K562 (cell line): ENCODE results near the gene SEC22B. TPM values are rescaled to one million over a fixed set of nuclear protein-coding genes. Genes with fewer than 3 reads are reported as not detected.

Experiments used
- GABPB2 ChIP-seq: fragments of 250-450 bp; sonication (Bioruptor Pico); conservative IDR thresholded peaks from 2 replicates; pipeline ENCODE4 v1.5.1; 2021; ENCODE audit warnings: mild to moderate bottlenecking
- IFI16 ChIP-seq: fragments of 250-450 bp; sonication (Bioruptor Pico); IDR thresholded peaks from 2 replicates; pipeline ENCODE4 v2.1.2; 2022; ENCODE audit warnings: mild to moderate bottlenecking, inconsistent platforms
- KDM5B ChIP-seq: fragments of 200-600 bp; sonication (generic); IDR thresholded peaks from 2 replicates; pipeline ENCODE4 v1.6.1; 2012; ENCODE audit warnings: low read depth, mild to moderate bottlenecking, moderate library complexity, low read length, control low read depth, inconsistent platforms; ENCODE audit not compliant: insufficient replicate concordance
- L3MBTL2 ChIP-seq: fragments of 450-650 bp; IDR thresholded peaks from 2 replicates; pipeline ENCODE4 v1.6.1; 2016; ENCODE audit warnings: mild to moderate bottlenecking, moderate library complexity
- LEF1 ChIP-seq: fragments of 450-650 bp; IDR thresholded peaks from 2 replicates; pipeline ENCODE4 v1.6.1; 2016; ENCODE audit warnings: mild to moderate bottlenecking
- NR4A1 ChIP-seq, 2 experiments: fragments of 250-450 bp in 1 of 2; fragments of 450-650 bp in 1 of 2; sonication (Bioruptor Pico) in 1 of 2; IDR thresholded peaks; 2 replicates each; pipeline versions ENCODE4 v1.4.0 to v1.6.1; 2016 to 2020; ENCODE audit warnings: mild to moderate bottlenecking in 2 of 2, missing compliant biosample characterization in 1 of 2, missing genetic modification characterization in 1 of 2, moderate library complexity in 1 of 2
- PRMT5 ChIP-seq: sonication (generic); formaldehyde crosslinking; IDR thresholded peaks from 2 replicates; pipeline ENCODE4 v1.5.0; 2020; ENCODE audit warnings: missing genetic modification reagents
- RAD21 ChIP-seq, 2 experiments: fragments of 250-450 bp in 1 of 2; fragments of 450-650 bp in 1 of 2; sonication (Bioruptor Pico) in 1 of 2; formaldehyde crosslinking in 1 of 2; IDR thresholded peaks in 1 of 2; conservative IDR thresholded peaks in 1 of 2; 2 replicates each; pipeline versions ENCODE4 v1.4.0 to v1.8.0; 2020 to 2022; ENCODE audit warnings: mild to moderate bottlenecking in 2 of 2, moderate library complexity in 1 of 2
- SMAD2 ChIP-seq: fragments of 150-350 bp; IDR thresholded peaks from 2 replicates; pipeline ENCODE4 v1.6.1; 2014; ENCODE audit warnings: low read depth, mild to moderate bottlenecking, low read length
- SRSF7 ChIP-seq: fragments of 200-400 bp; formaldehyde crosslinking; optimal IDR thresholded peaks from 2 replicates; pipeline ENCODE3; 2017; ENCODE audit warnings: mild to moderate bottlenecking, low read depth, low read length
- polyA plus RNA-seq, 8 experiments: library from polyadenylated mRNA; depleted of rRNA in 4 of 8; stranded (reverse) in 5 of 8; unstranded in 3 of 8; fragments of >200 nt; fragmentation: Nextera tagmentation in 2 of 8; fragmentation: Illumina TruSeq in 1 of 8; extraction: Ambion mirVana in 2 of 8; extraction: Trizol in 1 of 8; gene quantifications; 2 replicates each; pipeline versions ENCODE4 v1.2.1 to v1.2.3, GENCODE V29; 2011 to 2014; ENCODE audit warnings: inconsistent platforms in 1 of 8, missing spikeins in 1 of 8
- total RNA-seq, 7 experiments: library from RNA; depleted of rRNA in 6 of 7; stranded (reverse); fragments of >200 nt in 6 of 7; fragmentation: Illumina TruSeq in 2 of 7; extraction: Trizol in 2 of 7; gene quantifications; 2 replicates each; pipeline versions ENCODE4 v1.2.1 to v1.2.3, GENCODE V29; 2011 to 2021; ENCODE audit warnings: low replicate concordance in 1 of 7
- TF ChIP-seq, protein P1 (sequence below): IDR thresholded peaks from 2 replicates; pipeline ENCODE4 v1.6.1; 2016; ENCODE audit warnings: missing genetic modification characterization, missing compliant biosample characterization
- TF ChIP-seq, protein P2 (sequence below), 3 experiments: fragments of 200-800 bp in 1 of 3; fragments of 250-450 bp in 1 of 3; fragments of 450-650 bp in 1 of 3; sonication (Bioruptor Pico) in 1 of 3; sonication (Bioruptor generic) in 1 of 3; formaldehyde crosslinking in 1 of 3; IDR thresholded peaks; 2 replicates each; pipeline versions ENCODE4 v1.6.1 to v1.8.0; 2016 to 2022; ENCODE audit warnings: mild to moderate bottlenecking in 2 of 3, missing genetic modification characterization in 2 of 3, missing compliant biosample characterization in 1 of 3, moderate library complexity in 1 of 3
- TF ChIP-seq, protein P3 (sequence below): sonication (generic); IDR thresholded peaks from 2 replicates; pipeline ENCODE4 v1.6.1; 2016
- TF ChIP-seq, protein P4 (sequence below): fragments of 200-800 bp; sonication (Bioruptor generic); IDR thresholded peaks from 2 replicates; pipeline ENCODE4 v1.6.1; 2016; ENCODE audit warnings: missing genetic modification characterization, missing compliant biosample characterization

SEC22B gene
- total and polyA plus RNA-seq, 9 of the 15 experiments (the other 6 are each of a cell fraction or from before 2014, with no cell fraction given), result 13.1 to 40.3 (median 23.5) TPM

DNA sequence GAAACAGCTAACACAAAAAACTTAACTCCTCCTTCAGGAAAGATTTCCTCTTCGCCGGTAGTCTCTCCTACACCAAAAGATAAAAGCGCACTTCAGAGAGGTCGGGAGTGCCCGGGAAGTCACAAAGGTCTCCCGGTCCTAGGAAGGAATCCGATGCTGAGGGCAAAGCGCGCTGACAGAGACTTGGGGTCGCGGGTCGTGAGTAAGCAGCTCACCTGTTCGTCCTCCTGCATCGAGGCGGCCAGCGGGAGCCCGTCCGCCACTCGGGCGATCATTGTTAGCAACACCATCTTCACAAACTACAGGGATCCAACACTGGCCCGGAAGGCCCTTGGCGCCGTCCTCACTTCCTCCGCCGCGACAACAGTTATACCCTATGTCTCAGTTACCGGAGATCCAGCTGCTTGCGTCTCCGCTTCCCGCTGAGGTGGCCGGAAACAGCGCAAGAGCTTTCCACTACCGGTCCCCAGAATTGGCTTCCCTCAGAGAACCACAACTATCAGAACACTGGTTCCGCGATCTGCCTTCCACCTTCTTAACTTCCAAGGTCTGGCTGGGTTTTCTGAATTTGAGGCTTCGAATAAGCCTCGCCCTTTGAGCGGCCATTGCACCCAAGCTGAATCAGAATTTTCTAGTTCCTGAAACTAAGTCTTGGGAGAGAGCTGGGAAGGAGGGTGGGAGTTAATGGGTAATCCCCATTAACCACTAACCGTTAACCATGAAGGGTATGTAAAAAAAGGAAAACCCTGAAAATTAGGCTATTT lies at the start of gene SEC22B (continued):
- TF ChIP-seq, protein P1, sequence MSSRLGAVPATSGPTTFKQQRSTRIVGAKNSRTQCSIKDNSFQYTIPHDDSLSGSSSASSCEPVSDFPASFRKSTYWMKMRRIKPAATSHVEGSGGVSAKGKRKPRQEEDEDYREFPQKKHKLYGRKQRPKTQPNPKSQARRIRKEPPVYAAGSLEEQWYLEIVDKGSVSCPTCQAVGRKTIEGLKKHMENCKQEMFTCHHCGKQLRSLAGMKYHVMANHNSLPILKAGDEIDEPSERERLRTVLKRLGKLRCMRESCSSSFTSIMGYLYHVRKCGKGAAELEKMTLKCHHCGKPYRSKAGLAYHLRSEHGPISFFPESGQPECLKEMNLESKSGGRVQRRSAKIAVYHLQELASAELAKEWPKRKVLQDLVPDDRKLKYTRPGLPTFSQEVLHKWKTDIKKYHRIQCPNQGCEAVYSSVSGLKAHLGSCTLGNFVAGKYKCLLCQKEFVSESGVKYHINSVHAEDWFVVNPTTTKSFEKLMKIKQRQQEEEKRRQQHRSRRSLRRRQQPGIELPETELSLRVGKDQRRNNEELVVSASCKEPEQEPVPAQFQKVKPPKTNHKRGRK, result no peak
- TF ChIP-seq LEF1 (peak; percentile 80; the same call in 1 of the 2 replicates), NR4A1 (CRISPR knock-in tag; IDR thresholded peaks at IDR 0.05) (no peak), NR4A1 (tag; IDR thresholded peaks at IDR 0.05) (peak; percentile 59; the same call in 1 of the 2 replicates), IFI16 (CRISPR knock-in tag) (no peak), GABPB2 (no peak), L3MBTL2 (peak; percentile 81), SRSF7 (no peak), SMAD2 (no peak), PRMT5 (CRISPR knock-in tag) (no peak), KDM5B (peak; percentile 96), RAD21 (CRISPR knock-in tag; conservative IDR thresholded peaks at IDR 0.05 in 1 of 2, IDR thresholded peaks at IDR 0.05 in 1 of 2) (no peak; a peak in 2 of 4 replicates)
- TF ChIP-seq, protein P2, sequence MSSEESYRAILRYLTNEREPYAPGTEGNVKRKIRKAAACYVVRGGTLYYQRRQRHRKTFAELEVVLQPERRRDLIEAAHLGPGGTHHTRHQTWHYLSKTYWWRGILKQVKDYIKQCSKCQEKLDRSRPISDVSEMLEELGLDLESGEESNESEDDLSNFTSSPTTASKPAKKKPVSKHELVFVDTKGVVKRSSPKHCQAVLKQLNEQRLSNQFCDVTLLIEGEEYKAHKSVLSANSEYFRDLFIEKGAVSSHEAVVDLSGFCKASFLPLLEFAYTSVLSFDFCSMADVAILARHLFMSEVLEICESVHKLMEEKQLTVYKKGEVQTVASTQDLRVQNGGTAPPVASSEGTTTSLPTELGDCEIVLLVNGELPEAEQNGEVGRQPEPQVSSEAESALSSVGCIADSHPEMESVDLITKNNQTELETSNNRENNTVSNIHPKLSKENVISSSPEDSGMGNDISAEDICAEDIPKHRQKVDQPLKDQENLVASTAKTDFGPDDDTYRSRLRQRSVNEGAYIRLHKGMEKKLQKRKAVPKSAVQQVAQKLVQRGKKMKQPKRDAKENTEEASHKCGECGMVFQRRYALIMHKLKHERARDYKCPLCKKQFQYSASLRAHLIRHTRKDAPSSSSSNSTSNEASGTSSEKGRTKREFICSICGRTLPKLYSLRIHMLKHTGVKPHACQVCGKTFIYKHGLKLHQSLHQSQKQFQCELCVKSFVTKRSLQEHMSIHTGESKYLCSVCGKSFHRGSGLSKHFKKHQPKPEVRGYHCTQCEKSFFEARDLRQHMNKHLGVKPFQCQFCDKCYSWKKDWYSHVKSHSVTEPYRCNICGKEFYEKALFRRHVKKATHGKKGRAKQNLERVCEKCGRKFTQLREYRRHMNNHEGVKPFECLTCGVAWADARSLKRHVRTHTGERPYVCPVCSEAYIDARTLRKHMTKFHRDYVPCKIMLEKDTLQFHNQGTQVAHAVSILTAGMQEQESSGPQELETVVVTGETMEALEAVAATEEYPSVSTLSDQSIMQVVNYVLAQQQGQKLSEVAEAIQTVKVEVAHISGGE (CRISPR knock-in tag; IDR thresholded peaks at IDR 0.05), result peak; percentile 98 to 100 (median 99)
- TF ChIP-seq, protein P3, sequence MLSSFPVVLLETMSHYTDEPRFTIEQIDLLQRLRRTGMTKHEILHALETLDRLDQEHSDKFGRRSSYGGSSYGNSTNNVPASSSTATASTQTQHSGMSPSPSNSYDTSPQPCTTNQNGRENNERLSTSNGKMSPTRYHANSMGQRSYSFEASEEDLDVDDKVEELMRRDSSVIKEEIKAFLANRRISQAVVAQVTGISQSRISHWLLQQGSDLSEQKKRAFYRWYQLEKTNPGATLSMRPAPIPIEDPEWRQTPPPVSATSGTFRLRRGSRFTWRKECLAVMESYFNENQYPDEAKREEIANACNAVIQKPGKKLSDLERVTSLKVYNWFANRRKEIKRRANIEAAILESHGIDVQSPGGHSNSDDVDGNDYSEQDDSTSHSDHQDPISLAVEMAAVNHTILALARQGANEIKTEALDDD, result peak; percentile 85
- TF ChIP-seq, protein P4, sequence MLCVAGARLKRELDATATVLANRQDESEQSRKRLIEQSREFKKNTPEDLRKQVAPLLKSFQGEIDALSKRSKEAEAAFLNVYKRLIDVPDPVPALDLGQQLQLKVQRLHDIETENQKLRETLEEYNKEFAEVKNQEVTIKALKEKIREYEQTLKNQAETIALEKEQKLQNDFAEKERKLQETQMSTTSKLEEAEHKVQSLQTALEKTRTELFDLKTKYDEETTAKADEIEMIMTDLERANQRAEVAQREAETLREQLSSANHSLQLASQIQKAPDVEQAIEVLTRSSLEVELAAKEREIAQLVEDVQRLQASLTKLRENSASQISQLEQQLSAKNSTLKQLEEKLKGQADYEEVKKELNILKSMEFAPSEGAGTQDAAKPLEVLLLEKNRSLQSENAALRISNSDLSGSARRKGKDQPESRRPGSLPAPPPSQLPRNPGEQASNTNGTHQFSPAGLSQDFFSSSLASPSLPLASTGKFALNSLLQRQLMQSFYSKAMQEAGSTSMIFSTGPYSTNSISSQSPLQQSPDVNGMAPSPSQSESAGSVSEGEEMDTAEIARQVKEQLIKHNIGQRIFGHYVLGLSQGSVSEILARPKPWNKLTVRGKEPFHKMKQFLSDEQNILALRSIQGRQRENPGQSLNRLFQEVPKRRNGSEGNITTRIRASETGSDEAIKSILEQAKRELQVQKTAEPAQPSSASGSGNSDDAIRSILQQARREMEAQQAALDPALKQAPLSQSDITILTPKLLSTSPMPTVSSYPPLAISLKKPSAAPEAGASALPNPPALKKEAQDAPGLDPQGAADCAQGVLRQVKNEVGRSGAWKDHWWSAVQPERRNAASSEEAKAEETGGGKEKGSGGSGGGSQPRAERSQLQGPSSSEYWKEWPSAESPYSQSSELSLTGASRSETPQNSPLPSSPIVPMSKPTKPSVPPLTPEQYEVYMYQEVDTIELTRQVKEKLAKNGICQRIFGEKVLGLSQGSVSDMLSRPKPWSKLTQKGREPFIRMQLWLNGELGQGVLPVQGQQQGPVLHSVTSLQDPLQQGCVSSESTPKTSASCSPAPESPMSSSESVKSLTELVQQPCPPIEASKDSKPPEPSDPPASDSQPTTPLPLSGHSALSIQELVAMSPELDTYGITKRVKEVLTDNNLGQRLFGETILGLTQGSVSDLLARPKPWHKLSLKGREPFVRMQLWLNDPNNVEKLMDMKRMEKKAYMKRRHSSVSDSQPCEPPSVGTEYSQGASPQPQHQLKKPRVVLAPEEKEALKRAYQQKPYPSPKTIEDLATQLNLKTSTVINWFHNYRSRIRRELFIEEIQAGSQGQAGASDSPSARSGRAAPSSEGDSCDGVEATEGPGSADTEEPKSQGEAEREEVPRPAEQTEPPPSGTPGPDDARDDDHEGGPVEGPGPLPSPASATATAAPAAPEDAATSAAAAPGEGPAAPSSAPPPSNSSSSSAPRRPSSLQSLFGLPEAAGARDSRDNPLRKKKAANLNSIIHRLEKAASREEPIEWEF (CRISPR knock-in tag), result no peak
